Measurements from ENCODE around the gene EIF4EBP3.
"Not testable (repeated sequence)": the region's sequence is repeated elsewhere in the genome, so short reads cannot be mapped to it uniquely, and the experiment has no call there.

The EIF4EBP3 gene

DNA sequence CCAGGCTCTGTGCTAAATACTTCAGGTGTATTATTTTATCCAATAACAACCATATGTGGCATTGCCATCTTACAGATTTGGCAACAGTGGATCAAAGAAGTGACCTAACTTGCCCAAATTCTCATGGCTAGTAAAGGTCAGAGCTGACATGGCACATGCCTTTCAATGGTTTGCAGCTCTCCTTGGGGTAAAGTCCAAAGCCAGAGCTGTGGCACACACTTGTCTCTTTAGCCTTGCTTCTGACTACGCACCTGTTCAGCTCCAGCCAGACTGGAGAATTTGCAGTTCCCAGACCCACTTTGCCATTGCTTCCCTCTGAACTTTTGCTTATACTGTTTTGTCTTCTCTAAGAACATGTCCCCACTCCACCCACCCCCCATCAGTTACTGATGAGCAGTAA, 23.0 kb downstream of the EIF4EBP3 start:
- no peak for DNase-seq (ENCODE audit: low spot score)
- TF ChIP-seq, protein P1, sequence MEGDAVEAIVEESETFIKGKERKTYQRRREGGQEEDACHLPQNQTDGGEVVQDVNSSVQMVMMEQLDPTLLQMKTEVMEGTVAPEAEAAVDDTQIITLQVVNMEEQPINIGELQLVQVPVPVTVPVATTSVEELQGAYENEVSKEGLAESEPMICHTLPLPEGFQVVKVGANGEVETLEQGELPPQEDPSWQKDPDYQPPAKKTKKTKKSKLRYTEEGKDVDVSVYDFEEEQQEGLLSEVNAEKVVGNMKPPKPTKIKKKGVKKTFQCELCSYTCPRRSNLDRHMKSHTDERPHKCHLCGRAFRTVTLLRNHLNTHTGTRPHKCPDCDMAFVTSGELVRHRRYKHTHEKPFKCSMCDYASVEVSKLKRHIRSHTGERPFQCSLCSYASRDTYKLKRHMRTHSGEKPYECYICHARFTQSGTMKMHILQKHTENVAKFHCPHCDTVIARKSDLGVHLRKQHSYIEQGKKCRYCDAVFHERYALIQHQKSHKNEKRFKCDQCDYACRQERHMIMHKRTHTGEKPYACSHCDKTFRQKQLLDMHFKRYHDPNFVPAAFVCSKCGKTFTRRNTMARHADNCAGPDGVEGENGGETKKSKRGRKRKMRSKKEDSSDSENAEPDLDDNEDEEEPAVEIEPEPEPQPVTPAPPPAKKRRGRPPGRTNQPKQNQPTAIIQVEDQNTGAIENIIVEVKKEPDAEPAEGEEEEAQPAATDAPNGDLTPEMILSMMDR (IDR thresholded peaks at IDR 0.05; ENCODE audit: extremely low read depth, insufficient read depth, missing control alignments): no peak
- in situ Hi-C loops (cut with MboI; ENCODE audit: low pct_unique_long_range_greater_than_20kb, low sequenced_read_pairs, unreplicated experiment): no loop called here

DNA sequence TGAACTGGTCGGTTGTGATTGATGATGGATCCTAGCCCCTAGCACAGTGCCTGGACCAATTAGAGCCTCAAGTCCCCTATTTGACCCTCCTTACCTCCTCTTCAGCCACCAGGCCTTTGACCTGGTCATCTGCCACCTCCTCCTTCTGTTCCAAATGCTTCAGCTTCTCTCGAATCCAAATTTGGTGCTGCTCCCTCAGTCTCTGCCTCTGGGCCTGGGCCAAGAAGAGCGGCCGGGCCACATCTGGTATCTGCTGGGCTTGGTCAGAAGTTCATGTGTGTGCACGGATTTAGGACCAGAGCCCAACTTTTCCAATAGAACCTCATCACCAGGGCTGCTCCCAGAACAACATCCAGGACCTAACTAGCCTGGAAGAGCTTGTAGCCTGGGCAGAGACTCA, 23.6 kb downstream of the EIF4EBP3 start:
- TF ChIP-seq, protein P1 (IDR thresholded peaks at IDR 0.05; ENCODE audit: extremely low read depth, insufficient read depth, missing control alignments): no peak
- in situ Hi-C loops (cut with MboI; ENCODE audit: low pct_unique_long_range_greater_than_20kb, low sequenced_read_pairs, unreplicated experiment): no loop called here
- no peak for DNase-seq (ENCODE audit: low spot score)

DNA sequence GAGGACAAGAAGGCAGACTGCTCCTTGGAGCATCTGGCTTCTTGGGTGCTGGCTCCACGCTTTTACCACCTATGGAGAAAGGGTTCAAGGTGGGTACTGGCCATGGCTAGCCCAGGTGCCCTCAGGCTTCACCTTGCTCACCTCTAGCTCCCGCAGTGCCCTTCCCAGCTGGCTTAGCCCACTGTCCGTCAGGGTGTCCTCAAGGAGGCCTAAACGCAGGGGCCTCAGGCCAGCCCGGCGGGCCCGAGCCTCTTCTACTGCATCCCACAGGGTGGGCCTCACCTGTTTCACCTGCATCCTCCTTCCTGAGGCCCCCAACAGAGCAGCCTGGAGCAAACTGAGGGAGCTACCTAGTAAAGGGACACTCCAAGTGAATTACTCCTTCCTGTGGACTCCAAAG, 26.2 kb downstream of the EIF4EBP3 start:
- TF ChIP-seq, protein P1 (IDR thresholded peaks at IDR 0.05; ENCODE audit: extremely low read depth, insufficient read depth, missing control alignments): no peak
- in situ Hi-C loops (cut with MboI; ENCODE audit: low pct_unique_long_range_greater_than_20kb, low sequenced_read_pairs, unreplicated experiment): no loop called here
- no peak for DNase-seq (ENCODE audit: low spot score)

DNA sequence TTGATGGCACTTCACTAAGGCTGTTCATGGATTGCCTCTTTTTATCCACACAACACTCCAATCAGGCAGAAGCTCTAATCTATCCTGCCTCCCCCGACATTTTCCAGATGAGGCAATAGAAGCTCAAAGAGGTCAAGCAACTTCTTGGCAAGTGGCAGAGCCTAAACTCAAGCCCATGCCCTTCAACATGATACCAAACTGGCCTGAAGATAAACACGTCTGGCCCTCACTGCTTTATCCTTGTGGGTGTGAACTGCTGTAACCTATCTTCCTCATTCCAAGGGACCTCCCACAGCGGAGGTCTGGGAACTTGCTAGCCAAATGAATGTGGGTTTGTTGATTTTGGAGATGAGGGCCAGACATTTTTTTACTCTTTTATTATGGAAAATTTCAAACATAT, 26.7 kb downstream of the EIF4EBP3 start:
- TF ChIP-seq, protein P1 (IDR thresholded peaks at IDR 0.05; ENCODE audit: extremely low read depth, insufficient read depth, missing control alignments): no peak
- no peak for DNase-seq (ENCODE audit: low spot score)
- in situ Hi-C loops (cut with MboI; ENCODE audit: low pct_unique_long_range_greater_than_20kb, low sequenced_read_pairs, unreplicated experiment): no loop called here

DNA sequence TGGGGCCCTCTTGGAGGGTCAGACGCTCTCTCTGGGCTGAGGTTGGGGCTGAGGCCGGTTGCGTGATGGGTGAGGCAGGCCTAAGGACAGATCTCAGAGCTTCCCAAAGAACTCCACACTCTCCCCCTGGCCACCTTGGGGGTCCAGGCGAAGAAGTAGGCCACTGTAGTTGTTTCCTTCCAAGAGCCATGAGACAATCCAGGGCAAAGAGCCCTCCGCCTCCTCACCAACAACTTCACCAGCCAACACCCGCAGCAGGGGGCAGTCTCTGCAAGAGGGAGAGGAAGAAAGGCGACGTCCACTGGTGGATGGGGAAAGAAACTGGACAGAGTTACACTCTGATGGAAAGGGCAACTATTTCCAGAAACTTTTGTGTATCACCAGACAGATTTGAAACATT, 27.8 kb downstream of the EIF4EBP3 start:
- in situ Hi-C loops (cut with MboI; ENCODE audit: low pct_unique_long_range_greater_than_20kb, low sequenced_read_pairs, unreplicated experiment): no loop called here
- DNase-seq (ENCODE audit: low spot score): no peak
- TF ChIP-seq, protein P1 (IDR thresholded peaks at IDR 0.05; ENCODE audit: extremely low read depth, insufficient read depth, missing control alignments): no peak

DNA sequence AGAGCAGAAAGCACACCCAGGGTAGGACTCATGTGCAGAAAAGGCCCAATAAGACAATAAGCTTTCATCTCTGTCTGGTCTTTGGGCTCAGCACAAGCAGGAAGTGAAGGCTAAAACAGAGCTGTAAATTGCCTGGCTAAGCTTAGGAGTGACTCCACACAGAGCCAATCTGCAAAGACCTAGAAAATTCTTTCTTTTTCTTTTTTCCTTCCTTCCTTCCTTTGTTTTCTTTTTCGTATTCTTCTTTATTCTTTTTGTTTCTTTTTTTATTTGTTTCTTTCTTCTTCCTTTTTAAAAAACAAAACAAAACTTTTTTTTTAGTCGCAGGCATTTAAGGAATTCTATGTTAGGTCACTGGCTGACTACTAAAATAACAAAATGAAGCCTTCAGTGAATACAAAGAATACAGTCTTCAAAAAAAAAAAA, 29.3 kb downstream of the EIF4EBP3 start:
- no peak for DNase-seq (ENCODE audit: low spot score)
- in situ Hi-C loops (cut with MboI; ENCODE audit: low pct_unique_long_range_greater_than_20kb, low sequenced_read_pairs, unreplicated experiment): no loop called here
- TF ChIP-seq, protein P1 (IDR thresholded peaks at IDR 0.05; ENCODE audit: extremely low read depth, insufficient read depth, missing control alignments): no peak

DNA sequence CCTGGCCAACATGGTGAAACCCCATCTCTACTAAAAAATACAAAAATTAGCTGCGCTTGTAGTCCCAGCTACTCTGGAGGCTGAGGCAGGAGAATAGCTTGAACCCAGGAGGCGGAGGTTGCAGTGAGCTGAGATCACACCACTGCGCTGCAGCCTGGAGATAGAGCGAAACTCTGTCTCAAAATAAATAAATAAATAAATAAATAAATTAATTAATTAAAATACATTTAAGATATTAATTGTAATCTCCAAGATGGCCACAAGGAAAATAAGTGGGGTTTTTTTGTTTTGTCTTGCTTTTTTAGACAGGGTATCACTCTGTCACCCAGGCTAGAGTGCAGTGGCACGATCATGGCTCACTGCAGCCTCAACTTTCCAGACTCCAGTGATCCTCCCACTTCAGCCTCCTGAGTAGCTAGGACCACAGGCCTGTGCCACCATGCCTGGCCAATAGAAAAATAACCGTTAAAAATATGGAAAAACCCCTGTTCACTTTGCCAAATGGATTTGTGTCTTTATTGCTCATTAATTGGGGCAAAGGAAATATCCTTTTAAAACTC, 31.8 kb downstream of the EIF4EBP3 start:
- in situ Hi-C loops (cut with MboI; ENCODE audit: low pct_unique_long_range_greater_than_20kb, low sequenced_read_pairs, unreplicated experiment); DNase-seq (ENCODE audit: low spot score): not testable (repeated sequence)
